NOMO-1 (cell line): ENCODE results near the gene LAD1.

Experiments used
- DNase-seq, 2 experiments: peaks; one replicate each; lab custom pipeline; 2025; ENCODE audit not compliant: unreplicated experiment in 2 of 2; lab: John Stamatoyannopoulos, UW

LAD1 gene

GRCh38 chr1:201395936-201396335 is 3.2 kb downstream of the LAD1 start:
- no peak for DNase-seq

DNA sequence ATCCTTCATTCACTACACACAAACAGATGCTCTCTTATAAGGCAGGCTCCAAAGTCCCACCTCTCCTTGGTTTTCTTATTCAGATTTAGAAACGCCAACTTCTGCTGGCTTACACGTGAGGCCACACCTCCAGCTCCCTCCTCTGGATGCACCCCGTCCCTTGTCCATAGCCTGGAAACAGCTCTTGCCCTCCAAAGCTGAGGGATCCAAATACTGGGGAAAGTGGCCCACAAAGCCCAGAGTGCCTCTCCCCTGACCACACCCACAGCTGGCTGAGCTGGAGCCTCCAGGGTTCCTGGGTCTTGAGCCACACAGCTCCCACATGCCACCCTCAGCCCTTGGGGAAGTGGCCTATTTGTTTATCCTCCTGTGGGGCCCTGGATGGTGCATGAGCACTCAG is 4.5 kb downstream of the LAD1 start:
- no peak for DNase-seq

- DNase-seq: no peak
These were observed 6.0 kb downstream of the LAD1 start for GRCh38 chr1:201393076-201393475.

DNA sequence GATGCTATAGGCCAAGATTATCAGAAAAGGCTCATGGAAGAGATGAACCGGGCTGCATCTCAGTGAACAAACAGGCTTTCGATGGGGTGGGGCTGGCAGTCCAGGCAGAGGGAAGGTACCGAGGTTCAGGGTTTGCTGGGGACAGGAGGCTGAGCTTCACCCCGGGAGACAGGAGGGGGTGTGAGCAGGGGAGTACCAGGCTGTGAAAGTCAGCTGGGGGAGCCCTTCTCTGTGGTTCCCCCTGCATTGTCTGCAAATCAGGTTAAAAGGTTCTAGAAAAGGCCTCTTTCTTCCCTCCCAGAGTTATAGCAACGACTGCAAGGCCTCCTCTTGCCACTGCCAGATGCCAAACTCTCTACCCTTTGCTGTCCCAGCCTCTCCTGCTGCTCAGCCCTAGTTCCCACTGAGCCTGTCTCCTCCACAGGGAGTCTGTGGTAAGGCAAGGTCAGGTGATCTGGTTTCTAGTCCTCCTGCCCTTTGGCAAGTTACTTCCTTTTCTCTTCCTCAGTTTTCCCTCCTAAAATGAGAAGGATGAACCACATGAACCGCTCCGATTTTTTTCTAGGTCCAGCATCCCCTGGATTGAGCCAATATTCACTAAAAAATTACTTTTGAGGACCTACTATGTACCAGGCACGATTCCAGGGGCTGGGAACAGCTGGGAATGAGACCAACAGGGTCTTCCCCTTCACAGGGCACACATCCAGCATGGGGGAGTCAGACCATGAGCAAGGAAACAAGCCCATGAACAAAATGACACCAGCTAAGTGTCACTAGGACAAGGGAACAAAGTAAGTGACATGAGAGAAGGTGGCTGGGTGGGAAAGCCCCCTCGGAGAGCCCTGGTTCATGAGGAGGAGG is 7.2 kb downstream of the LAD1 start:
- DNase-seq: no peak

GRCh38 chr1:201391225-201391624 is 7.9 kb downstream of the LAD1 start:
- no peak for DNase-seq

DNA sequence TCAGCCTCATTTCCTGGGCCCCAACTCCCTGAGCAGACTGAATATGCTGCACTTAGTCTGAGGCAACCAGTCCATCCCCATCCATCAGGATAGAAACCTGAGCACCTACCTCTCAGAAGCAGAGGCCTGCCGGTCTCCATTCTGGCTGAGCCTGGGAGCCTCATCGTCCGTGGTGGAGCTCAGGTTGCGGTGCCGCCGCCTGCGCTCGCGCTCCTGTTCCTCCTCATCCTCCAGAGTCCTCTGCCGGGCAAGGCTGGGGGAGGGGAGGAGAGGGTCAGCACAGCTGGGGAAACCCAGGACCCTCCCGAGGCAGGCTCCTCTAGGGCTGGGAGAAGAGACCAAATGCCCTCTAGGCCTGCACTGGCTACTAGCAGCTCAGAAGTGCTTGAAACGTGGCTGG is 10.1 kb downstream of the LAD1 start:
- no peak for DNase-seq

DNA sequence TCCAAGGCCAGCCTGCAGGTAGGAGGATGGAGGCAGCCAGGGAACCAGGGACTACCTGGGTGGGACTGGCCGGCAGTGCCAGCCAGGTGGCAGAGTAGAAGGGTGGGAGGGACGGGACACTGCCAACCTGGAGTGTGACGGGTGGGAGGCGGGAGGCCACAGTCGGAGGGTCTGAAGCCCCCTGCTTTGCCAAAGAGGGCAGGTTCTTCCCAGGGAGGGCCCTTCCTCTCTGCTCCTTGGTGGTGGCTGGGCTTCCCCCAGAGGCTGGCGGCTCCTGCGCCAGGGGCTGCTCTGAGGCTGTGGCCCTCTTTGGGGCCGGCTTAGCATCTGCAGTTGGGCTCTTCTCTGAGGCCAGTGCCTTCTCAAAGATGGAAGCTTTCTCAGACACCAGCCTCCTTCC is 12.9 kb downstream of the LAD1 start:
- DNase-seq: no peak

- DNase-seq: peak in 1 of 2 experiments; percentile 5
These were observed 13.7 kb downstream of the LAD1 start for GRCh38 chr1:201385299-201385891.

- no peak for DNase-seq
These were observed 14.7 kb downstream of the LAD1 start for GRCh38 chr1:201384406-201384782.

DNA sequence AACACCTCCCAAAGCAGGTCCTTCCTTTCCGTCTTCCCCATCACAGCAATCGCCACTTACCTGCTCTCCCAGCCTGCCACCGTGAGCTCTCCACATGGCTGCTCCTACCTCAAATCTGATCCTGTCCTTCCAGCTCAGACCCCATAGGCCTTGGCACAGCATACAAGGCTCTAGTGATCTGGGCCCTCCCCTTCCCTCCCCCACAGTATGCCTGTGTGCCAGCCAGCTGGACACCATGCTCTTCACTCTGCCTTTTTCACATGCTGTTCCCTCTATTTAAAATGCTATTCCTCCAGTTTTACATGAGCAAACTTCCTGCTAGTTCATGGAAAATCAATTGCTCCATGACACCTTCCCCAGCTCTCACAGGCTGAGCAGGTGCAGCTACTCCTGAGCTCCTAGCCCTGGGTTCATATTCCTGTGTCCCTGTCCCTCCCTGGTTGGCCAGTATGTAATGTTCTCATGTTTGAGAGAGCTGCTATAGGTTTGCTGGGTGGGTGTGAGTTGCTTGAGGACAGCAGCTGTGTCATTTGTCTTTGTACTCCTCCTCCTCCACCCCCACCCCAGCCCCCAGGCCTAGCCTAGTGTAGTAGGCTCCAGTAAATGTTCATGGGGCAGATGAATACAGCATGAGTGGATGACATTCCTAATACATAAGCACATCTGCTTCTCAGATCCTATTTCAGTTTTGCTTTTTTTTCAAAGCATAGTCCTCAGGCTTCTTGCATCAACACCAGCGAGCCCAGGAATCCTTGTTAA is 15.3 kb downstream of the LAD1 start:
- DNase-seq: no peak

DNA sequence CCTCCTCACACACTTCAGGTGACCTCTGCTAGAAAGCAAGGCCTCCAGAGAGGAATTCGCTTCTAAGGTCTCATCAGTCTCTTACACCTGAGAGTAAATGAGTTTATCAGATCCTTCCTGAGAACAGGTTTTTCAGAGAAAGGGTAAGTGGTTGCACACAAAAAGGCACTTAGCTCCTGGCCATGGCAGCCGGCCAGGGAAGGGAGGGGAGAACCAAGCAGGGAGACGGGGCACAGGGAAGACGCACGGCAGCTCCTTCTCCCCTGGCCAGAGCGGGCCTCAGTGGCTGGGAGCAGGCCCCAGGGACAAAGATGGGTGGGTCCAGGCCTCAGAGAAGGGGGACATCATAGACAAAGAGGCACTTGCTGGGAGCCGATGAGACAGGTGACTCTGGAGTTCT is 18.0 kb downstream of the LAD1 start:
- DNase-seq: no peak

GRCh38 chr1:201379733-201380242 is 19.3 kb downstream of the LAD1 start:
- DNase-seq: no peak

DNA sequence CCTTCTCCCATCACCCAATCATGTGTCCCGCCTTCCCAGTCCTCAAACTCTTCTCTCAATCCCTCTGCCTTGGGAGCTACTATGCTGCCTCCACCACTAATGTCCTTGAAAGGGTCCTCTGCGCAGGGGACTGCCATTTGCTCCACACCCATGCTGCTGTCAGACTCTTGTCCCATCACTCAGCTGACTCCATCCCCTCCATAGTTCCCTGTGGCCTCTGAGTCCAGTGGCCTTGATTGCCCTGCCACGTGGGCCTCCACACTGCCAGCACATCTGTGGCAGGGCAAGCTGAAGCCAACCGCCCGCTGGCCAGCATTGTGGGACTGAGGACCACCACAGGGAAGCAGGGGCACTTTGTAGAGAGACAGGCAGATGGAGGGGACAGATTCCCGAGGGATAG is 20.3 kb downstream of the LAD1 start:
- no peak for DNase-seq

DNA sequence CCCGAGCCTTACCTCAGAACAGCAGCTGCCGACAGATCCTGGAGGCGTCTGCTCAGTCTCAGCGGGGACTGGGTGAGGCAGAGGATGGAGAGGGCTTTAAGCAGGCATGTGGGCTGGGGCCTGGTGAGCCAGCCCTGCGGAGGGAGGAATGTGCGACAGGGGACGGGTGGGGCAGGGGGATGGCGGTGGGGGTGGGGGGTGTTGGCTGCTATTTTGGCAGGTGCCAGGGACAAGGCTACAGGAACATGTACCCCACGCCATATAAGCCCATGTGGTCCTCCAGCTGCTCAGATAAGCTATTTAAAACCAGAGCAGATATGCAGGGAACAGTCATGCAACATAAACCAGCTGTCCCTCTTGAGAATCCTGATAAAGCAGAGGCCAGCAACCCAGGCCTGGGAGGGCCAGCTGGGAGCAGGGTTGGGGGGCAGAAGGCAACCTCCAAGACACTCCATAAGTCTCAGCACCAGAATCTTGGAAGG is 21.5 kb downstream of the LAD1 start, which contains the start of gene TNNT2:
TSS of gene TNNT2 (minus strand) at position 70 of the 482 bp plus-strand sequence. CDS start 4,426 bp downstream, outside the sequence.
- DNase-seq: no peak

- DNase-seq: peak in 1 of 2 experiments; percentile 13
These were observed 22.4 kb downstream of the LAD1 start for GRCh38 chr1:201376464-201377374.

- DNase-seq: no peak
These were observed 23.0 kb downstream of the LAD1 start for GRCh38 chr1:201376107-201376463.

- no peak for DNase-seq
These were observed 24.0 kb downstream of the LAD1 start for GRCh38 chr1:201375169-201375568.

- no peak for DNase-seq
These were observed 24.8 kb downstream of the LAD1 start for GRCh38 chr1:201374364-201374763.

- no peak for DNase-seq
These were observed 27.3 kb downstream of the LAD1 start for GRCh38 chr1:201371792-201372191.

GRCh38 chr1:201371276-201371675 is 27.8 kb downstream of the LAD1 start:
- no peak for DNase-seq
